Brain microvascular endothelial cell (primary cell): Measurements from ENCODE around the gene MYMK.

Source experiments
- DNase-seq: peaks from one replicate; pipeline ENCODE4 v3.0.0-alpha.2; 2020
- H3K27ac ChIP-seq: fragments of 250-450 bp; sonication (Bioruptor Pico); 2 replicates; pipeline ENCODE4 v1.5.1; 2020; ENCODE audit warnings: mild to moderate bottlenecking, moderate library complexity
- H3K27me3 ChIP-seq: fragments of 250-450 bp; sonication (Bioruptor Pico); replicated peaks from 2 replicates; pipeline ENCODE4 v1.5.1; 2020; ENCODE audit warnings: mild to moderate bottlenecking
- H3K36me3 ChIP-seq: fragments of 250-450 bp; sonication (Bioruptor Pico); replicated peaks from 2 replicates; pipeline ENCODE4 v1.5.1; 2020; ENCODE audit warnings: mild to moderate bottlenecking
- H3K4me3 ChIP-seq: 2 replicates; pipeline ENCODE4 v1.5.1; 2011; ENCODE audit warnings: low read depth, mild to moderate bottlenecking, control low read depth, low read length, moderate library complexity
- in situ Hi-C: cut with HindIII; loops from 2 replicates; pipeline ENCODE4 v1.10.0; 2017; ENCODE audit warnings: low sequenced_read_pairs, low pct_ligation_motif_present
- TF ChIP-seq, protein P1 (sequence below): IDR thresholded peaks from 2 replicates; pipeline ENCODE4 v1.5.1; 2011; ENCODE audit warnings: low read depth, mild to moderate bottlenecking, moderate library complexity, low read length, control low read depth, inconsistent platforms; ENCODE audit errors: missing control alignments

MYMK gene

DNA sequence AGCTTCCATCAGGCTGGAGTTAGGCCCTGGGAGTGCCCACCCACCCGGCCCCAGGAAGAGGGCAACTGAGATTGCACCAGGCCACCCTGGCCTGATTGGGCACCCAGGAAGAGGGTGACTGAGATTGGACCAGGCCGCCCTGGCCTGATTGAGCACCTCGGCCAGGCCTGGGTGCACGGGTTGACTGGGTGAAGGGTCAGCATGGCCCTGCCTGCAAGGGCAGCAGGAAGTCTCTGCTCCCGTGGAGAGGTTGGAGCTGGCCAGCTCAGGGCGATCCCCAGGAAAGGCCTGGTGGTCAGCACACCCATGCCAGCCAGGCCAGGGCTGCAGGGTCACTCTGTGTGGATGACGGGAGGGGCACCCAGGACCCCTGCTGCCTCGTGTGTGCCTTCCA is 21.5 kb upstream of the MYMK start:
- Histone ChIP-seq H3K4me3 (no peak overlapping the region), H3K27ac (no peak overlapping the region), H3K36me3 (no peaks in the 10 kb centered on the region), H3K27me3 (no peaks in the 10 kb centered on the region)
- no peak for DNase-seq
- TF ChIP-seq, protein P1, sequence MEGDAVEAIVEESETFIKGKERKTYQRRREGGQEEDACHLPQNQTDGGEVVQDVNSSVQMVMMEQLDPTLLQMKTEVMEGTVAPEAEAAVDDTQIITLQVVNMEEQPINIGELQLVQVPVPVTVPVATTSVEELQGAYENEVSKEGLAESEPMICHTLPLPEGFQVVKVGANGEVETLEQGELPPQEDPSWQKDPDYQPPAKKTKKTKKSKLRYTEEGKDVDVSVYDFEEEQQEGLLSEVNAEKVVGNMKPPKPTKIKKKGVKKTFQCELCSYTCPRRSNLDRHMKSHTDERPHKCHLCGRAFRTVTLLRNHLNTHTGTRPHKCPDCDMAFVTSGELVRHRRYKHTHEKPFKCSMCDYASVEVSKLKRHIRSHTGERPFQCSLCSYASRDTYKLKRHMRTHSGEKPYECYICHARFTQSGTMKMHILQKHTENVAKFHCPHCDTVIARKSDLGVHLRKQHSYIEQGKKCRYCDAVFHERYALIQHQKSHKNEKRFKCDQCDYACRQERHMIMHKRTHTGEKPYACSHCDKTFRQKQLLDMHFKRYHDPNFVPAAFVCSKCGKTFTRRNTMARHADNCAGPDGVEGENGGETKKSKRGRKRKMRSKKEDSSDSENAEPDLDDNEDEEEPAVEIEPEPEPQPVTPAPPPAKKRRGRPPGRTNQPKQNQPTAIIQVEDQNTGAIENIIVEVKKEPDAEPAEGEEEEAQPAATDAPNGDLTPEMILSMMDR = no peak
- in situ Hi-C loops = no loop called here

GRCh38 chr9:133545494-133546286 is 20.9 kb upstream of the MYMK start:
- H3K27me3 ChIP-seq = no peaks in the 10 kb centered on the region
- in situ Hi-C loops = no loop called here
- no peak for DNase-seq
- TF ChIP-seq, protein P1 = no peak
- no peak overlapping the region for H3K4me3 ChIP-seq
- H3K27ac ChIP-seq = no peak overlapping the region
- H3K36me3 ChIP-seq = no peaks in the 10 kb centered on the region

DNA sequence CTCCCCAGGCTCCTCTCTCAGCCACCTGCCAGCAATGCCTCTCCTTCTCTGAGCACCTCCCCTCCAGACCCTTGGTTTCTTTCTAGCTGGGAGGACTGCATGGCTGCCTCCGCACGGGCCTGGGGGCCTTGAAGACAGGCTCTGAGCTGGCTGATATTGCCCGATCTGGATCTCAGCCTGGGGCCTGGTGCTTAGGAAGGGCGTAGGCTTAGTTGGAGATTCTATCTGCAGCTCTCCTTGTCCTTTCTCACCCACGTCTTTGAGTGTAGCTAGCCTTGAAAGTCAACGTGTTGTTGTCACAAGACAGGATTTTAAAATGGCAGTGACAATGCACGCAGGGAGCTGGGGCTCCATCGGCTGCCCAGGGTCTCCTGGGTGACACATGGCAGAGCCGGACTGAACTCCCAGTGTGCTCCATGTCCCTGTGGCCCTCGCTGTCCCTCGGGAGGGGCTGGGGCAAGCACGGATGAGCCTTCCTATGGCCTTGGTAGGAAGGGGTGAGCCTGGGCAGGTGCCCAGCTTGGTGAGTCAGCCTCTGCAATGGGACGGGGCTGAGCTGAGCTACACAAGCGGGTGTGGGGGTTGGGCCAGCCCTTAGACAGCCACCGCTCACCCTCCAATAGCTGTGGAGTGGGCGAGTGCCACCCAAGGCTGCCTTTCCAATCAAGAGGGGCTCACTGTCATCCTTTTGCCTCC is 19.2 kb upstream of the MYMK start:
- no peak for DNase-seq
- TF ChIP-seq, protein P1 = no peak
- no peaks in the 10 kb centered on the region for H3K36me3 ChIP-seq
- H3K27me3 ChIP-seq = no peaks in the 10 kb centered on the region
- H3K27ac ChIP-seq = no peak overlapping the region
- in situ Hi-C loops = no loop called here
- H3K4me3 ChIP-seq = no peak overlapping the region

GRCh38 chr9:133542002-133542401 is 17.2 kb upstream of the MYMK start:
- no peak for DNase-seq
- in situ Hi-C loops = no loop called here
- Histone ChIP-seq H3K36me3 (no peaks in the 10 kb centered on the region), H3K4me3 (no peak overlapping the region), H3K27me3 (no peaks in the 10 kb centered on the region), H3K27ac (no peak overlapping the region)
- TF ChIP-seq, protein P1 = no peak

DNA sequence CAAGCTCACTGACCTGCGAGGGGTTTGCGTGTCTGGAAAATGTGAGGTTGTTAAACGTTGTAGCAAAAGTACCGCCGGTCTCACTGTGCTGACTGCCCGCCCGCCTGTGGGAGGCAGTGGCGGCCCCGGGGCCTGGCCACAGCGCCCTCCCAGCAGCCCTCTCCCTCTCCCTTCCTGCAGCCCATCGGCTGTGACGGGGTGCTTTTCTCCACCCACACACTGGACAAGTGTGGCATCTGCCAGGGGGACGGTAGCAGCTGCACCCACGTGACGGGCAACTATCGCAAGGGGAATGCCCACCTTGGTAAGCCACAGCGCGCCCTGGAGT is 15.9 kb upstream of the MYMK start:
- Histone ChIP-seq H3K36me3 (no peaks in the 10 kb centered on the region), H3K27ac (no peak overlapping the region), H3K4me3 (no peak overlapping the region), H3K27me3 (no peaks in the 10 kb centered on the region)
- in situ Hi-C loops = no loop called here
- TF ChIP-seq, protein P1 = no peak
- no peak for DNase-seq
